ENCODE data around the gene INVS. TPM values are rescaled to one million over a fixed set of nuclear protein-coding genes. Genes with fewer than 3 reads are reported as not detected.

INVS gene
- total RNA-seq, 2 donors from 2014 or later, result 17.7 to 29.7 TPM

- H3K9me3 ChIP-seq, result no peaks in the 10 kb centered on the region
- no peak for TF ChIP-seq CTCF (IDR thresholded peaks at IDR 0.05)
- TF ChIP-seq POLR2AphosphoS5 (IDR thresholded peaks at IDR 0.05), result no peak
- TF ChIP-seq POLR2A (IDR thresholded peaks at IDR 0.05), result no peak
- intact Hi-C loops (cut with DNase I), result no loop called here
Observed at GRCh38 chr9:100170085-100170484, 71.0 kb downstream of the INVS start.

DNA sequence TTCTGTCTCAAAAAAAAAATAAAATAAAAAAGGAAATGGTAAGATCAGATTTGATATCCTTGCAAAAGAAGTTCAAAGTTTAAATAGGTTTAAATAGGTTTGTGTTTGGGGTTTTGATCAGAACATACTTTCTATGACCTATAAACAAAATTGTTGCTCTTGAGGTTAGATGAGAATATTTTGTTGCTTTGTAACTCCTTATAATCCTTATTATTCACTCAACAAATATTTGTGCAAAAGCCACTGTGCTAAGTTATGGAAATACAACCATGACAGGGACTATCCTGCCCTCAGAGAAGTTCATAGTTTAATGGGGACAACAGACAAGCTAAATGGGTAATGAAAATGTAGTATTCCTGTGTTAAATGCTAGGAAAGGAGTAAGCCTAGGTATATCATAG, 71.5 kb downstream of the INVS start:
- no peak overlapping the region for H3K27ac ChIP-seq
- no peak overlapping the region for H3K4me3 ChIP-seq
- H3K27me3 ChIP-seq (replicated peaks; ENCODE audit: insufficient read depth), result no peaks in the 10 kb centered on the region
- H3K36me3 ChIP-seq, result no peaks in the 10 kb centered on the region
- no peaks in the 10 kb centered on the region for H3K9me3 ChIP-seq
- DNase-seq (ENCODE audit: low spot score), result no peak
- no peak for TF ChIP-seq CTCF (IDR thresholded peaks at IDR 0.05)
- TF ChIP-seq POLR2AphosphoS5 (IDR thresholded peaks at IDR 0.05), result no peak
- TF ChIP-seq POLR2A (IDR thresholded peaks at IDR 0.05), result no peak
- no peaks in the 10 kb centered on the region for H3K4me1 ChIP-seq (replicated peaks)
- intact Hi-C loops (cut with DNase I), result no loop called here

More at GRCh38 chr9:100170085-100170484, 71.0 kb downstream of the INVS start:
- DNase-seq (ENCODE audit: low spot score), result no peak
- Histone ChIP-seq H3K27me3 (replicated peaks; ENCODE audit: insufficient read depth) (no peaks in the 10 kb centered on the region), H3K4me3 (no peak overlapping the region), H3K36me3 (no peaks in the 10 kb centered on the region), H3K4me1 (replicated peaks) (no peaks in the 10 kb centered on the region), H3K27ac (no peak overlapping the region)

DNA sequence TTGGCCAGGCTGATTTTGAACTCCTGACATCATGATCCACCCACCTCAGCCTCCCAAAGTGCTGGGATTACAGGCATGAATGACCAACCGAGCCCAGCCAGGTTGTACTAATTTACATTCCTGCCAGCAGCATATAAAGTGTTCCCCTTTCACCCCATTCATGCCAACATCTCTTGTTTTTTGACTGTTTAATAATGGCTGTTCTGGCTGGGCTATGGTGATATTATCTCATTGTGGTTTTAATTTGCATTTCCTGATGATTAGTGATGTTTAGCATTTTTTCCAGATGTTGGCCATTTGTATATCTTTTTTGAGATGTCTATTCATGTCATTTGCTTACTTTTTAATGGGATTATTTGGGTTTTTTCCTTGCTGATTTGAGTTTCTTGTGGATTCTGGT, 87.3 kb downstream of the INVS start:
- Histone ChIP-seq H3K36me3 (no peaks in the 10 kb centered on the region), H3K9me3 (no peaks in the 10 kb centered on the region), H3K27me3 (replicated peaks; ENCODE audit: insufficient read depth) (no peaks in the 10 kb centered on the region), H3K4me1 (replicated peaks) (no peaks in the 10 kb centered on the region), H3K27ac (no peak overlapping the region), H3K4me3 (no peak overlapping the region)
- no peak for DNase-seq (ENCODE audit: low spot score)
- intact Hi-C loops (cut with DNase I), result no loop called here
- no peak for TF ChIP-seq POLR2AphosphoS5 (IDR thresholded peaks at IDR 0.05)
- no peak for TF ChIP-seq CTCF (IDR thresholded peaks at IDR 0.05)
- no peak for TF ChIP-seq POLR2A (IDR thresholded peaks at IDR 0.05)
- 64% methylated on average over 1 of the region's 1 CpG for WGBS

- no peak for DNase-seq (ENCODE audit: low spot score)
- TF ChIP-seq CTCF (IDR thresholded peaks at IDR 0.05), result no peak
- TF ChIP-seq POLR2AphosphoS5 (IDR thresholded peaks at IDR 0.05), result no peak
- TF ChIP-seq POLR2A (IDR thresholded peaks at IDR 0.05), result no peak
- Histone ChIP-seq H3K27me3 (replicated peaks; ENCODE audit: insufficient read depth) (no peaks in the 10 kb centered on the region), H3K9me3 (no peaks in the 10 kb centered on the region), H3K4me3 (no peak overlapping the region), H3K27ac (no peak overlapping the region), H3K36me3 (no peaks in the 10 kb centered on the region), H3K4me1 (replicated peaks) (no peaks in the 10 kb centered on the region)
- 98% methylated on average over 2 of the region's 2 CpGs for WGBS
- intact Hi-C loops (cut with DNase I), result no loop called here
Observed at GRCh38 chr9:100190339-100190738, 91.3 kb downstream of the INVS start.

GRCh38 chr9:100191264-100191663, 92.2 kb downstream of the INVS start:
- Histone ChIP-seq H3K27ac (no peak overlapping the region), H3K9me3 (no peaks in the 10 kb centered on the region), H3K36me3 (no peaks in the 10 kb centered on the region), H3K4me1 (replicated peaks) (no peaks in the 10 kb centered on the region), H3K27me3 (replicated peaks; ENCODE audit: insufficient read depth) (no peaks in the 10 kb centered on the region), H3K4me3 (no peak overlapping the region)
- intact Hi-C loops (cut with DNase I), result no loop called here
- TF ChIP-seq CTCF (IDR thresholded peaks at IDR 0.05) (no peak), POLR2AphosphoS5 (IDR thresholded peaks at IDR 0.05) (no peak), POLR2A (IDR thresholded peaks at IDR 0.05) (no peak)
- DNase-seq (ENCODE audit: low spot score), result no peak

Data from prostate gland (tissue), 2 donors.